GF-D8 (cell line): ENCODE data around the gene L1TD1.
"Not testable (repeated sequence)": the region's sequence is repeated elsewhere in the genome, so short reads cannot be mapped to it uniquely, and the experiment has no call there.

Experiments used
- DNase-seq: peaks from one replicate; lab custom pipeline; 2025; lab: John Stamatoyannopoulos, UW

L1TD1 gene

DNA sequence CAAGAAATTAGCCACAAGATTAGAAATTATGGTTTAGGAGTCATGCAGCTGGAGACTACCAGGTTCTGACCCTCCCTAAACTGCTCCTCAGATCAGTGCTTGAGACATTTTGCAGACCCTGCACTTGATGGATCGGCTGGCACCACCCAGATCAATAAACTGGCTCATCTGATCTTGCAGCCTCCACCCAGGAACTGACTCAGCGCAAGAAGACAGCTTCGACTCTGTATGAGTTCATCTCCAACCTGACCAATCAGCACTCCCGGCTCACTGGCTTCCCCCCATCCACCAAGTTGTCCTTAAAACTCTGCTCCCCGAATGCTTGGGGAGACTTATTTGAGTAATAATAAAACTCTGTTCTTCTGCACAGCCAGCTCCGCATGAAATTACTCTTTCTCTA is 40.0 kb downstream of the L1TD1 start:
- DNase-seq, result no peak

DNA sequence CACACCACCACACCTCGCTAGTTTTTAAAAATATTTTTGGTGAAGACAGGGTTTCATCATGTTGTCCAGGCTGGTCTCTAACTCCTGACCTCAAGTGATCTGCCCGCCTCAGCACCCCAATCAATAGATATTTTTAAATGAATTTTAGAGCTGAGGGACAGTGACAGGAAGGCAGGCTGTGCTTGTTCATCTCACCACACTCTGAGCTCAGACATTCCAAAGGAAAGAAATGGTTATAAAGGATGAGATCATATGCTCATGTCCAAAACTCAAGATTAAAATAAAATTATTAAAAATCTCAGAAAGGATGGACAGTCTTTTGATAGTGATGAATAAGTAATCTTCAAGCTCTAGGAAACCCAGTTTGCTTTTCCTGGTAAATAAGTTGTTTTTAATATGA is 40.9 kb downstream of the L1TD1 start:
- no peak for DNase-seq

DNA sequence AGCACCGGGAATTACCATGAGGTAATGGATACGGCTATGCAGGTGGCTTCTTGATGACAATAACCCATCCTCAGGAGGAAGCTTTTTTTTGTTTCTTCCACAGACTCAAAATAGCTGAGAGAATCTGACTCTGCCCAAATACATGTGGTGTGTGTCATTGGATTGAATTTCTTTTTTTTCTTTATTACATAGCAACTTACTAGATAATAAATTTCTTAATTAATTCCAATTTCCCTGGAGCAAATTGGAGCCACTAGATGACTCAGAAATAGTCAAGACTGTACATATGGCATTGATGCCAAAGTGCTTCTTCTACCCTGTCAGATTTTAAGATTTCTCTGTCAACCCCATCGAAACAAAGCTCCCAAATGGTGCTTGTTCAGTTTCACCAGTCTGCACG is 42.7 kb downstream of the L1TD1 start:
- DNase-seq, result no peak

DNA sequence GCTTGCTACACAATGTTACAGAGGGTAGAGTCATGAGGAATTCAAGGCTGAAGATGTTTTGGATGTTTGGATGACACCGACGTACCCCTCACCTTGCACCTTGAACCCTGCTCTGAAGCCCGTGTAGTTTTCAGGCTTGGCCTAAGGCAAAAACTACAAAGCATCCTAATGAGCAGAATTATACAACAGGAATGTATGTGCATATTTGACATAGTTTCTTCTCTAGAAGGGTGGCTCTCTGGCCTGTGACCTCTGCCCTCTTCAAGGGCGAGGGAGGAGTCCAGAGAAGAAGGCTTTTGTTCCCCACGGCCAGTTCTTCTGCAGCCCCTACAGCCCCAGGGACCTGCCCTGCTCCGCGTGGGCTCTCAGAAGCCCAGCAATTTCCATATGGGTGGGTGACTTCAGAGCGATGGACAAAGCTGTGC is 43.3 kb downstream of the L1TD1 start:
- DNase-seq, result no peak

DNA sequence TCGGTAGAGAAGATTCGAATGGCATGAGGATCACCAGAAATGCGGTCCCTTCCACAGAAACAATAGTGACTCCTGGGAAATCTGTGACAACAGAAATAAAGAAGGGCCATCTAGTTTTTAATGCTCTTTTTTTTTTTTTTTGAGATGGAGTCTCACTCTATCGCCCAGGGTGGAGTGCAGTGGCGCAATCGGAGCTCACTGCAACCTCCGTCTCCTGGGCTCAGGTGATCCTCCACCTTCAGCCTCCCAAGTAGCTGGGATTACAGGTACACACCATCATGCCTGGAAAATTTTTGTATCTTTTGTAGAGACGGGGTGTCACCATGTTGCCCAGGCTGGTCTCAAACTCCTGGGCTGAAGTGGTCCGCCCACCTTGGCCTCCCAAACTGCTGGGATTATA is 43.9 kb downstream of the L1TD1 start:
- no peak for DNase-seq

DNA sequence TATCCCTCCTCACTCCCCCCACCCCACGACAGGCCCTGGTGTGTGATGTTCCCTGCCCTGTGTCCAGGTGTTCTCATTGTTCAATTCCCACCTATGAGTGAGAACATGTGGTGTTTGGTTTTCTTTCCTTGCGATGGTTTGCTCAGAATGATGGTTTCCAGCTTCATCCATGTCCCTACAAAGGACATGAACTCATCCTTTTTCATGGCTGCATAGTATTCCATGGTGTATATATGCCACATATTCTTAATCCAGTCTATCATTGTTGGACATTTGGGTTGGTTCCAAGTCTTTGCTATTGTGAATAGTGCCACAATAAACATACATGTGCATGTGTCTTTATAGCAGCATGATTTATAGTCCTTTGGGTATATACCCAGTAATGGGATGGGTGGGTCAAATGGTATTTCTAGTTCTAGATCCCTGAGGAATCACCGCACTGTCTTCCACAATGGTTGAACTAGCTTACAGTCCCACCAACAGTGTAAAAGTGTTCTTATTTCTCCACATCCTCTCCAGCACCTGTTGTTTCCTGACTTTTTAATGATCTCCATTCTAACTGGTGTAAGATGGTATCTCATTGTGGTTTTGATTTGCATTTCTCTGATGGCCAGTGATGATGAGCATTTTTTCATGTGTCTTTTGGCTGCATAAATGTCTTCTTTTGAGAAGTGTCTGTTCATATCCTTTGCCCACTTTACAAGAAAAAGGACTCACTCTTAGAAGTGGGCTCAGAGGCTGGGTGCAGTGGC is 45.2 kb downstream of the L1TD1 start:
- DNase-seq, result not testable (repeated sequence)

DNA sequence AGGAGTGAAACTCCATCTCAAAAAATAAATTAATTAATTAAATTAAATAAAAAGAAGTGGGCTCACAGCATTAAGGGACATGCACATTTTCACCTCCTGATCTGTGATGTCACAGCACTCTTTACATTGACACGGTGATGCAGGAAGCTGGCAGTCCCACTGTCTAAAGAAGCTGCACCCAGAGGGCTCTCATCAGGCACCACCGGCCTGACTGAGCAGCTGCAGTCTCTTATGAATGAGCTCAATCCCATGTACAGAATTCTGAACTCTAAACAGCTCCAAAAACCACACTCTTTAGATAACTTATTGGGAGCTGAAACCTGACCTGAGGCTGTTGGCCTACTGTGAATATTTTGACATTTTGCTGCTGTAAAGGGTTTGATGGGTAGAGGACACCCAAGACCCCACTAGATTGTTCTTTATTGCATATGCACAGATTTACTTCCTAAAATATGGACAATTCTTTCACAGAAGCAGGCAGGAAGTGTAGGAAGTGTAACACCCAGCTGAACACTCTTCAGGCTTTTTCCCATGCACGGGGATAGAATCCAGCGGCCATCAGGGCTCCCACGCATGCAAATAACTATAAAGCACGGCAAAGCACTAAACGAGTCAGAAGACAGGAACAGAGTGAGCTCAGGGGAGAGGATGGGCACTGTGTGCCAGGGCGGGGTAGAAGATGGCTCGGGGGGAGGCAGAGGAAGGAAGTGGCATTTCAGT is 46.2 kb downstream of the L1TD1 start:
- DNase-seq, result no peak

DNA sequence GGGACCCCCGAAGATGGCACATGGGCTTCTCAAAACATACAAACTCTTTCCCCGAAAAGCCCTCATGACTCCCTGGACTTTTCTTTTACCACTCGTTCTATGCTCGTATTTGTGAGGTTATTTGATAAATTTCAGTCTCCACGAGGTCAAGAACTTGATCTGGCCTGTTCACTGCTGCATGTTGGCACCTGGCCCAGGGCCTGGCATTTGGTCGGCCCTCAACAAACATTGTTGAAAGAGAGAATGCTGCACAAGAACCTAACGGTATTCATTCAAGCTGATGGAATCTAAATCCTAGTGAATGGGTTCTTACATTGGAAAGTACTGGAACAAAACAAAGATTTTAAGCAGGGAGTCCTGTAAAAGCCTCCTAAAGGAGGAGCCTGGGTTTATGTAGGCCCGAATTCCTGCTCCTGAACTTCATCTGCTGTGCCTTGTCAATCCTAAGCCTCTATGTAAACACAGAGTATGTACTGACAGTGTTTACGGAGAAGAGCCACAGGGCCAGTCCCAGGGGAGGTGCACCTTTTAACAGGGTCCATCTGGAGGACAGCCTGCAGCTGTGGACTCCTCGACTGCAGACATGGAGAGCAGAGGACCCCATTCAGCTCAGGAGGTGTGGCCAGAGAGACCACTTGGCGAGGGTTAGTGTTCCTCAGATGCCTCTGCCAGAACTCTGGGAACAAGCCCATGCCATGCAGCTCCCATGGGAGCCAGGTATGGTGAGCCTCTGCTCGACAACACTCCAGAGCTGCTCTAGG is 46.9 kb downstream of the L1TD1 start:
- DNase-seq, result no peak

DNA sequence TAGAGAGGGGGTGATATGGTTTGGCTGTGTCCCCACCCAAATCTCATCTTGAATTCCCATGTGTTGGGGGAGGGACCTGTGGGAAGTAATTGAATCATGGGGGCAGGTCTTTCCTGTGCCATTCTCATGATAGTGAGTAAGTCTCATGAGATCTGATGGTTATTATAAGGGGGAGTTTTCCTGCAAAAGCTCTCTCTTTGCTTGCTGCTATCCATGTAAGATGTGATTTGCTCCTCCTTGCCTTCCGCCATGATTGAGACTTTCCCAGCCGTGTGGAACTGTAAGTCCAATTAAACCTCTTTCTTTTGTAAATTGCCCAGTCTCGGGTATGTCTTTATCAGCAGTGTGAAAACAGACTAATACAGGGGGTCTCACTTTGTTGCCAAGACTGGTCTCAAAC is 49.7 kb downstream of the L1TD1 start:
- not testable (repeated sequence) for DNase-seq

DNA sequence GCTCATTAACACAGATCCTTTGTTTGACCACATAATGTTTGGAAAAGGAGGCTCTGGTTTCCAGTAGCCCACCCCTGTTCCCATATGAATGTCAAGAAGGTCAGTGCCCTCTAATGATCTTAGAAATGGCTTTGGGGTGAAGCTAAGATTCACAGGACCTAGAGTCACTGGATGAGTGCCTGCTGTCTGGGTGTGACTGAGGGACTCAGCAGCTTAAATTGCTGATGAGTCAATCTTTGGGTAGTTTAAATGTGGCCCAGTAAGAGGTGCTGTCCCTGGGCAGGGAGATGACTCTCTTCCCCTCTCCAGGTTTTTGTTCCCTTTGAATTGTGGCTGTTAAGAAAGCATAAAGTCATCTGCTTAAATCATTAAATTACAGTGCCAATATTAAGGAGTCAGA is 50.6 kb downstream of the L1TD1 start:
- no peak for DNase-seq

DNA sequence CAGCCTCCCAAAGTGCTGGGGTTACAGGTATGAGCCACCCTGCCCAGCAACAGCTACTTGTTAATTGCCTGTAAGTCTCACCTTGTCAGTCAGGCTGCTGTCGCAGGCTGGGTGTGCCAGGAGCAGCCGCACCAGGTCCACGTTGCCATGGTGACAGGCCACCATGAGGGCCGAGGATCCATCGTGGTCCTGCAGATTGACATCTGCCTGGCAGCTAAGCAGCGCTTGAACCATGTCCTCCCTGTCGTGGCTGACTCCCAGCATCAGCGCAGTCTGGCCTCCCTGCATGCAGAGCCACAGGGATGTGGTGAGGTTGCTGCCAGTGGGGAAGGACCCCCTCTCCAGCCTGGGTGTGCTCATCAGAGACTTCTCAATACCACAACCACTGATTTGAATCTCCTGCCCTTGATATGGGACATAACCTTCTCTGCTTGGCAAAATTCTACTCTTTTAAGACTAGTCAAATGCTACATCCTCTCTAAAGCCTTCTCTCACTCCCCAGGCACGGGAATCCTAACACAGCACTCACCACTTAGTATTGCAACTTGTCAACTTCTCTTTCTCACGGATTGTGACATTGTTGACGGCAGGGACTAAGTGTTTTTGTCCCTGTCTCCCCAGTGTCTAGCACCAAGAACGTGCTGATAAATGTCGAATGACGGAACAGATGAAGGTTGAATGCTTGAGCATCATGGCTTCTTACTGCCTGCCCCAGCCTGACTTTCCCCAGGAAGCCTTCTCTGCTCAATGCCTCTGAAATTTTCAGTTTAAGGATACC is 52.9 kb downstream of the L1TD1 start:
- DNase-seq, result no peak

DNA sequence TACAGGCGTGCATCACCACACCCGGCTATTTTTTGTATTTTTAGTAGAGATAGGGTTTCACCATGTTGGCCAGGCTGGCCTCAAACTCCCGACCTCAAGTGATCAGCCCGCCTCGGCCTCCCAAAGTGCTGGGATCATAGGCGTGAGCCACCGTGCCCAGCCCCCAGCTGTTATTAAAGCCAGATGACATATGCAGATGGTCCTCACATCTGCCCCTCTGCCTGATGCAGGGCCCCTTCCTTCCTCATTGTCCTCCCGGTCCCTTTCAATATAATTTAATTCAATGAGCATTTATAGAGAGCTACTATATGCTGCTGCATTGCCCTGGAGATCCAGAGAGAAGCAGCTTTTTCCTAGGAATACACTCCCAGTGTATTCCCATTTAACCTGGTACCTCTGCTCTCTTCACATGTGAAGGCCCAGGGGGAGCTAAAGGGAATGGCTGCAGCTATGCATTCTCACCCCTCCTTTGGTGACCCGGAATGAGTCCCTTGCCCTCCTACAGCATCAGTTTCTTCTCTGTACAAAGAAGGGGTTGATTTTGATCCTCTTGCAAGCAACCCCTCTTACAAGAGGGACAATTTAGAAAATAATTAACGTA is 55.6 kb downstream of the L1TD1 start:
- no peak for DNase-seq

DNA sequence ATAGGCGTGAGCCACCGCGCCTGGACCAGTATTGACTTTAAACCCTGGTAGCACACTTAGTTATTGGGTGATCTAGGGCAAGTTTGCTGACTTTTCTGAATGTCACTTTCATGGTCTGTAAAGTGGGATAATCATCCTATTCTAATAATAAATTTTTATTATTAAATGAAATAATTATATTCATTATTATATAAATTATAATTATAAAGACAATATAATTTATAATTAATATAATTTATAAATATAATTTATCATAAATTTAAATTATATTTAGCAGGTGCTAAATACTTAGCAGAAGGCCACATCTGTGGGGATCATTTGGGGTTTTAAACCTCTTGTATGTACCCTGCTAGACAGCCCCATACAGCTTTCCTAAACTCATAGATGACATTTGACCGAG is 64.9 kb downstream of the L1TD1 start:
- DNase-seq, result no peak

DNA sequence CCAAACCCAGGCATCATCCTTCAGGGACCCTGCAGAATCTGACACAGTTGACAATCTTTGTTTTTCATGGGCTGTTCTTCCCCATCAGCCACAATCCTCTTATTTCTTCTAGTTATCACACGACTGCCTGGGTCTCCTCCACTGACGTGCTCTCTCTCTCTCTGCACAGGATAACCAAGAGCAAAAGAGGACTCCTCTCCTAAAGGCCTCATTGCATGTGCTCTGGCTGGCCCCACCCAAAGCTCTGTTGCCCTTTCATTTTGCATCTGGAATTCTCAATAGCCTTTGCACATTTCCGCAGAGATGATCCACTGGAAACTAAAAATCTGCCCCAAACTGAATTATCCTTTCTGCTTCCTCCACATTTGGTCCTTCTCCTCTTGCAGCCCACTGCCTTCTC is 66.0 kb downstream of the L1TD1 start:
- no peak for DNase-seq
